GM19193 (cell line): ENCODE data around the gene PTGDR2.

Experiments used
- POLR2A ChIP-seq: IDR thresholded peaks from 4 replicates; pipeline ENCODE4 v1.6.1; 2011; ENCODE audit not compliant: insufficient read depth, insufficient read length; ENCODE audit errors: extremely low read depth

PTGDR2 gene

DNA sequence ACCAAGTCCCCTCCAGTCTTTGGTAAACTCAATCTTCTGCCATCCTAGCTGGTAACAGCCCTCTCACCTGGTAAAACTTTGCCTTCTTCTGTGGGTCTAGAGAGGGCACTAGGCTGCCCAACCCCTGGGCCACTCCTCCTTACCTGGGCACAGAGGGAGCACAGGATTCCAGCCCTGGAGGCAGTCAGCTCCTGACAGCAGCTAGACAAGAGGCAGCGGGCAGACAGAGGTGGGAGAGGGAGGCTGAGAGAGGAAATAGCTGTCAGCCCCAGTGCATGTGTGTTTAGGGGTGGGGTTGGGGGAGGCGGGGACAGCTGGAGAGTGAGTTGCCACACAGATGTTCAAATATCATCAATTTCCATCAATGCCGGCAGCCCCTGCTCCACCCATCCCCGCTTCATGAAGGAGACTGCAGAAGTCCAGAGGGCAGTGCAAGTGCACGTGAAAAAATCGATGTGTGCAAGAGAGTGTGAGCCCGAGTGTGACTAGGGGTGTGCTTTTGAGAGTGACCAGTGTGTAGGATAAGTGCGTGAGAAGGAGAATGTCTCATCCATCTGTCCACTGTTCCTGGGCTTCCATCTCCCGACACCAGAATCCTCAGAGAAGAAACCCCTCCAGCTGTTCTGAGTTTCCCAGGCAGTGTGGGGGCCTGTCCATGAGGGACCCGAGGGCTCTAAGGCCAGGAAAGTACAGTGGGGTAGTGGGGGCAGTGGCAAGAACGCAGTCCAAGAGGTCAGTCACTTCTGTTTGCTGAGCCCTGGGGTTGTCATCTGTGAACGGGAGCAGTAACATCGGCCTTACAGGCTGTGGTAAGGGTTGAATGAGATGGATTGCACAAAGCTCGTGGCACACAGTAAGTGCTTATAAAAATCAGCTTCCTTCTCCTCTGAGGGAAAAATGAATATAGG, at the start of gene PTGDR2:
Gene PTGDR2, minus strand, starts transcription at position 225 of the 908 bp plus-strand sequence. CDS start 2,228 bp downstream, outside the sequence.
- no peak for TF ChIP-seq POLR2A

DNA sequence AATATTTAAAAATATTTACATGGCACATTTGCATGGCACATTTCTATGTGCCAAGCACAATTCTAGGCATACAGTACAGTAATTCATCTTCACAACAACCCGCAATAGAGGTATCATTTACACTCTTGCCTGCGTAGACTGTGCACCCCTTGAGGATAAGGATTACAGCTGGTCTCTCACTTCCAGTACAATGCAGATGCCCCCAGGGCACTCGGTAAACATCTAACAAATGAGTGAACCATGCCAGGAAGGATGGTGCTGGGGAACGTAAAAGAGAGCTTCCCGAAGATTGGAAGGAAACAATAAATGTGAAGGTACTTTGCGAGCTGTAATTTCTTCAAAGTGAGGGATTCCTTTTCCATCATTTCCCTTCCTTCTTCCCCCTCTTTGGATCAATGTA, 49.3 kb upstream of the PTGDR2 start:
- no peak for TF ChIP-seq POLR2A

GRCh38 chr11:60902625-60903024, 46.9 kb upstream of the PTGDR2 start:
- no peak for TF ChIP-seq POLR2A

DNA sequence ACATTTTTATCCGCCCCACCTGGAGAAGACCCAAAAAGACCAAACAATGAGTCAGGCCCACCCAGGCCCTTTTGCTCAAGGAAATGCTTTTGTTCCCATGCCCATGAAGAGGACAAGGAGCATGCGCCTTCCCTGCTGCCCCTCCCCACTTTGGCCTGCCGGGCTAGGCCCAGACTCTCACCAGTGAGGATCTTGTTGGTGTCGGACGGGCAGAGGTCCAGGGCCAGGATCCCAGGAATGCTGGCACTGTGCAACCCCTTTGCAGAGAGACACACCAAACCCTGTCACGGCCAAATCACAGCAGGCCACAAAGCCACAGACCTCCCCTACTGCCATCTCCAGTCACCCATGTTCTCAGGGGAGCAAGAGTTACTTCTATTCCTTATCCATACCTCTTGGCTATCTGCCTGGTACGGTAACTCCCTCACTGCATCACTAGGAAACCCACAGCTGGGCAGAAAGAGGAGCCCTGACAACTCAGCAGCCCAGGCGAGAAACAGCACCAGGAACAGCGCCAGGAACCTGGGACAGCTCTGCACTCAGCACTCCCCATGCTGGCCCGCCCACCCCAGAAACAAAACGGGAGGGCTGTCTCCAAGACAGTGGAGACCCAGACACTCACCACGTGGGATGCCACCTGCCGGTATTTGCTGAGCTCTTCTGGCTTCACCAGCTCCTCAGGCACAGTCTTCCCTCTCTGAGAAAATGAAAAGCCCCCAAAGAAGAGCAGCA, 45.1 kb upstream of the PTGDR2 start:
- no peak for TF ChIP-seq POLR2A

DNA sequence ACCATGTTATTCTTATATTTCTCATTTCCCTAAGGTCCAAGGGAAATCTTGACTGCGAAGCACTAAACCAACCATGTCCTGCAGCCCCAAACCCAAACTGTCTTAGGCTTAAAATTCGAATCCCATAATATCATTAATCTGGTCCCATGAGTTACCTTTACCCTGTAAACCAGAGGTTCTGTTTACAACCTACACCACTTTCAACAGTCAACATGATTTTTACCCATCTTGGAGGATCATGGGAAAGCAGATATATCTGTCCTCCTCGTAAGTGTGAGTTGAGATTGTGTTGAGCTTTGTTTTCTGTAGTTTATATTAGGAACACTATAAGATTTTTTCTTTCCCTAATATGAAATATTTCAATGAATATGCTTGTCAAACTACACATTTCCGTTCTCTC, 44.2 kb upstream of the PTGDR2 start:
- TF ChIP-seq POLR2A = no peak

- TF ChIP-seq POLR2A = no peak
Measured at GRCh38 chr11:60899046-60899936, 43.5 kb upstream of the PTGDR2 start.

DNA sequence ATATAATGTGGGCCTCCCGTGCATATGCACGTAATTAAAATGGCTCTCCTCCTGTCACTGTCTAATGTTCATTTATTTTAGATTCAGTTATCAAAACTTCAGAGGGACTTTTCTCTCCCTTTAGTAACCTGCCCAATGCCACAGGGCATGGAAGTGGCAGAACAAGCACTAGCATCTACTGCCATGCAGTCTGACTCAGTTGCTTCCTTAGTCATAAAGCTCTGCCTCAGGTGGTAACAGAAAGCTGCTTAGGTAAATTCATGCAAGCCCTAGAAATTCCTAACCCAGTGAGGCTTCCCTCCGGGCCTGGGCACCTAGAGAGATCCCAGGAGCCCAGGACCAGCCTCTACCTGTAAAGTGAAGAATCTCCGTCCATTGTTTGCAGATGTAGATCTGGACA, 41.7 kb upstream of the PTGDR2 start:
- TF ChIP-seq POLR2A = no peak

DNA sequence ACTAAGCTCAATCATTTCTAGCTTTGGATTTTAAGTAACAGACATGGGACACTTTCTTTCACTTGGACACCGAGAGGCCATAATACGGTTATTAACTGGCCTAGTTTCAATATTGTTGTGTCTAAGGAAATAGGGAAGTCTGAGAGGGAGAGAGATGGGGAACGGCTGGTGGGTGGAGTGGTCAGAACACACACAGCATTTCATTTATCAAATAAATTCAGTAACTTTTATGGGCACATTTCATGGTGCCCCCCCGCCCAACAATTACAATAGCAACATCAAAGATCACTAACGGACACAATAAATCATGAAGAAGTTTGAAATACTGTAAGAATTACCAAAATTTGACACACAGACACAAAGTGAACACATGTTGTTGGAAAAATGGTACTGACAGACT, 39.9 kb upstream of the PTGDR2 start:
- no peak for TF ChIP-seq POLR2A

DNA sequence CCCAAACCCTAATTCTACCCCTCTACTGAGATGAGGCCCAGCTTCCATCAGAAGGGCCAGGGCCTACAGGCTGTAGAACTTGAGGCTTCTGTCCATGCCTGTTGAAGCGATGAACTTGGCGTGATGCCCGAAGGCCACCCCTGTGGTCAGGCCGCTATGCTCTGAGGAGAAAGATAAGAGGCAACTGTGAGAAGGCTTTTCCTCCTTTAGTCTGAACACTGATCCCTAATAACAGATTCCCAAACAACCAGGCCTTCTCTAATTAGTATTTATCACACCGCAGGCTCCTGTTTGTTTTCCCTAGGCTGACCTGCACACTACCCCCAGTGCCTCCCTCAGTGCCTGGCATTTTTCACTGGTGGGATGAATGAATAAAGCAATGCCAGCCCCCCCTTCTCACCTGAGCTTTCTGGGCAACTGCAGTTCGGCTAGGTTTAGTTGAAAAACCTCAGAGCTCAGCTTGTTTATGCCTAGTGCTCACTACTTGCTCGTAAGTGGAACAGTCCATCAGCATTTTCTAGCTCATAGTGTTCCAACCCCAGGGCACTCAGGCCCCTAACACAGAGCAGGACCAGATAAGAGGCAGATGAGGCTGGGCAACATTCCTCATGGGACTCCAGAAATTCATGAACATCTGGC, 35.5 kb upstream of the PTGDR2 start:
- TF ChIP-seq POLR2A = no peak

DNA sequence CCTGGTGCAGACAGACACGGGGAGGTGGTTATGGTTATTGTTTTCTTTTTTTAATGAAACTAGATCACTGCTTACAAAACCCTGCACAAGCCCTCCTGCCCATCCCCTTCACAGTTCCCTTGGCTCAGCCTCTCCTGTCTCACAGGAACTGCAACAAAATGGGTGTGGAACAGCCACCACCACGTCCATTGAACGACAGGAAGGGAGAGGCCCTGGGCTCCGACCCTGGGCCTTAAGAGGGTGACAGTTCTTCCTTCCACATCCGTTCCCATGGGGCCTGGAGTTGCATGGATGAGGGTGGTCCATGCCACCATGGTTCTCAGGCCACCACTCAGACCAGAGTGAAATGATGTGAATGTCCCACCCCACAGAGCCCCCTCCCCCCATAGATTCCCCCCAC, 34.9 kb upstream of the PTGDR2 start:
- TF ChIP-seq POLR2A = no peak

GRCh38 chr11:60889869-60890311, 34.1 kb upstream of the PTGDR2 start:
- no peak for TF ChIP-seq POLR2A

DNA sequence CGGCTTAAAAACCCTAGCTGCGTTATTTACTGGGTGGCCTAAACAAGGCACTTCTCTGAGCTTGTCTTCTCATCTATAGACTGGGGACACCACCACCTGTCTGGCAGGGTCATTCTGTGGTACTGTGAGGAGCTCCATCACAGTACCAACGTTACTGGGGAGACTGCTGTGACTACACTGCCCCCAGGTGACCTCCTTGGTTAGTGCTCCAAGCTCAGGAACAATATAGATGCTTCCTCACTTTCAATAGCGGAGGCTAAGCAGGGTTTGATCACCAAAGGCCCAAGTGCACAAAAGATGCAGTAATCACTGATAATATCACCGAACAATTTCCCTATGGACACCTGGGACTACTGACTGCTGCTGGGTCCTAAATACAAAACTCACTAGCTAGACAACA, 31.8 kb upstream of the PTGDR2 start:
- no peak for TF ChIP-seq POLR2A

DNA sequence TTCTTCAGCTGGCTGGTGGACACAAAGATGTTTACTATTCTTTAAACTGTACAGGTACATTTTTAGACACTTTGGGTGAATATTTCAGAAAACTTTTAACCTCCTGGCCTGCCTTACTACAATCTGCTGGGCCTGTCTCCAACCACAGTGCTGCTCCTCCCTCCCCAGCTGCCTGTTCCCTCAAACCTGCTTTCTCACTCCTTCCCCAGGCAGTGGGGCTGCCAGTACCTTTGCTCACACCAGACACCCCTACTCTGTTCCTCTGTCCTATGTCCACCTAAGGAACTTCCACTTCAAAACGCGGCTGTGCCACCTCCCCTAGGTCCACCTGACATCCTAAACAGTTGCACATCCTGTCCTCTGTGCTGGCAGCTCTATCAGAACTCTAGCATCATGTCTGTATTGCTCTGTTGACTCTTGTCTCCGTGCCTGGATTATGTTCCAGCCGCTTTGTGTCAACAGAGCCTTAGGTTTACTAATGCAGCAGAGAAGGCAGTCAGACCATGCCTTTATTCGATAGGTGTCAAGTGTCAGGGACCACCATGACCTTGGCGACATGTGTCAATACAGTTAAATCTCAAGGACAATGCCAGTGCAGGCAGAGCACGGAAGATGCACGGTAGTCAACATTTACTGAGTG, 25.0 kb upstream of the PTGDR2 start:
- TF ChIP-seq POLR2A = no peak
